K562 (cell line): ENCODE measurements around the gene AGRN. TPM values are rescaled to one million over a fixed set of nuclear protein-coding genes. Genes with fewer than 3 reads are reported as not detected.

Experiments used
- ADNP ChIP-seq: fragments of 200-800 bp; sonication (Bioruptor generic); IDR thresholded peaks from 2 replicates; pipeline ENCODE4 v1.6.1; 2016; ENCODE audit warnings: missing genetic modification characterization, missing compliant biosample characterization
- ARNT ChIP-seq, 2 experiments: fragments of 450-650 bp; IDR thresholded peaks; 2 replicates each; pipeline ENCODE4 v1.6.1; 2016; ENCODE audit warnings: mild to moderate bottlenecking in 1 of 2
- E2F1 ChIP-seq: sonication (generic); formaldehyde crosslinking; IDR thresholded peaks from 2 replicates; pipeline ENCODE4 v1.8.1; 2023; ENCODE audit warnings: mild to moderate bottlenecking, missing genetic modification reagents, moderate library complexity
- EP300 ChIP-seq: IDR thresholded peaks from 2 replicates; pipeline ENCODE4 v1.6.1; 2012; ENCODE audit warnings: low read length, improper control_type of control experiment
- NCOR1 ChIP-seq: fragments of 450-650 bp; IDR thresholded peaks from 2 replicates; pipeline ENCODE4 v1.6.1; 2016; ENCODE audit warnings: mild to moderate bottlenecking, moderate library complexity
- POLR2AphosphoS2 ChIP-seq: IDR thresholded peaks from 2 replicates; pipeline ENCODE4 v1.6.1; 2012; ENCODE audit warnings: low read length, improper control_type of control experiment
- PRPF4 ChIP-seq: fragments of 200-400 bp; formaldehyde crosslinking; IDR thresholded peaks from one replicate; pipeline ENCODE4 v1.6.1; 2017; ENCODE audit warnings: low read length, low read depth, mild to moderate bottlenecking; ENCODE audit not compliant: insufficient read depth, poor library complexity, severe bottlenecking
- THRAP3 ChIP-seq: fragments of 450-650 bp; IDR thresholded peaks from 2 replicates; pipeline ENCODE4 v1.6.1; 2016; ENCODE audit warnings: mild to moderate bottlenecking, inconsistent platforms, borderline replicate concordance
- ZNF263 ChIP-seq: sonication (generic); formaldehyde crosslinking; IDR thresholded peaks from 2 replicates; pipeline ENCODE4 v1.8.0; 2022; ENCODE audit warnings: mild to moderate bottlenecking, missing genetic modification reagents, borderline replicate concordance
- ZNF41 ChIP-seq: fragments of 250-450 bp; sonication (Bioruptor Pico); conservative IDR thresholded peaks from 2 replicates; pipeline ENCODE4 v1.4.0; 2020; ENCODE audit warnings: mild to moderate bottlenecking
- polyA plus RNA-seq, 8 experiments: library from polyadenylated mRNA; depleted of rRNA in 4 of 8; stranded (reverse) in 5 of 8; unstranded in 3 of 8; fragments of >200 nt; fragmentation: Nextera tagmentation in 2 of 8; fragmentation: Illumina TruSeq in 1 of 8; extraction: Ambion mirVana in 2 of 8; extraction: Trizol in 1 of 8; gene quantifications; 2 replicates each; pipeline versions ENCODE4 v1.2.1 to v1.2.3, GENCODE V29; 2011 to 2014; ENCODE audit warnings: inconsistent platforms in 1 of 8, missing spikeins in 1 of 8
- total RNA-seq, 7 experiments: library from RNA; depleted of rRNA in 6 of 7; stranded (reverse); fragments of >200 nt in 6 of 7; fragmentation: Illumina TruSeq in 2 of 7; extraction: Trizol in 2 of 7; gene quantifications; 2 replicates each; pipeline versions ENCODE4 v1.2.1 to v1.2.3, GENCODE V29; 2011 to 2021; ENCODE audit warnings: low replicate concordance in 1 of 7
- TF ChIP-seq, protein P1 (sequence below): sonication (generic); formaldehyde crosslinking; IDR thresholded peaks from 2 replicates; pipeline ENCODE4 v1.8.1; 2023; ENCODE audit warnings: missing genetic modification reagents, mild to moderate bottlenecking, borderline replicate concordance
- TF ChIP-seq, protein P2 (sequence below): fragments of 250-450 bp; sonication (Bioruptor Pico); IDR thresholded peaks from 2 replicates; pipeline ENCODE4 v1.4.0; 2020; ENCODE audit warnings: mild to moderate bottlenecking, moderate library complexity, borderline replicate concordance
- TF ChIP-seq, protein P3 (sequence below): fragments of 450-650 bp; IDR thresholded peaks from 2 replicates; pipeline ENCODE4 v1.6.1; 2014; ENCODE audit warnings: low read depth, mild to moderate bottlenecking, moderate library complexity, borderline replicate concordance
- TF ChIP-seq, protein P4 (sequence below): fragments of 450-650 bp; IDR thresholded peaks from 2 replicates; pipeline ENCODE4 v1.6.1; 2017; ENCODE audit warnings: mild to moderate bottlenecking, moderate library complexity

Gene AGRN
- total and polyA plus RNA-seq, 9 of the 15 experiments (the other 6 are each of a cell fraction or from before 2014, with no cell fraction given): 0.04 to 111 (median 18.1) TPM

DNA sequence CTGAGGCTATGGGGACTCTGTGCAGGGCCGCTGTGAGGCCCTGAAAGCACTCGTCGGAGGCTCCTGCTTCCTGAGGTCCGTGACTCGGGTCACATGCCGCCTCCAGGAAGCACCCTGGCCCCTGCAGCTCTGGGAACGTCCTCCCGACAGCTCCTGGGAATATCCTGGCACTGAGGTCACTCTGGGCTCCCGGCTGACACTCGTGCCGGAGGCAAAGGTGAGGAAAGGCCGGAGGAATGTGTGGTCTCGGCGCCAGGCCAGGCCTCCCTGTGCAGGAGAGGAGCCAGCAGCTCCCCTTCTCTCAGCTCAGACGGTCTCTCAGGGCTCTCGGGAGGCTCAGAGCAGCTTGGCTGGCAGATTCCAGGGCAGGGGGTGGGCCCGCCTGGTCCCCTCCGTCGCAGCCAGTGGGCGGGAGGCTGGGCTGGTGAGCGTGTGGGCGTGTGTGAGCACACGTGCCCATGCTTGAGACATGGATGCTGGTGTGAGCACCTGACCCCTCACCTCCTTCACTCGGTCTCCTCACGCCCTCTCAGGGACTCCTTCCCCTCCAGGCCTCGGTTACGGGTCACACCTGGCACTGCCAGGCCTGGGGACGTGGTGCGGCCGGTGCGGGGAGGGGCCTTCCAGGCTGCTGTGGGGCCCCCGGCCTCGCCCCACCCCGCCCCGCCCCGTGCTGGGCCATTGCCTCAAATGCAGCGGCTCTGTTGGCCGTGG, 59.6 kb downstream of the AGRN start (continued):
- TF ChIP-seq POLR2AphosphoS2: peak; percentile 65; the same call in 1 of the 2 replicates
- peak; percentile 61; the same call in 1 of the 2 replicates for TF ChIP-seq ZNF263 (CRISPR knock-in tag)
- TF ChIP-seq, protein P1, sequence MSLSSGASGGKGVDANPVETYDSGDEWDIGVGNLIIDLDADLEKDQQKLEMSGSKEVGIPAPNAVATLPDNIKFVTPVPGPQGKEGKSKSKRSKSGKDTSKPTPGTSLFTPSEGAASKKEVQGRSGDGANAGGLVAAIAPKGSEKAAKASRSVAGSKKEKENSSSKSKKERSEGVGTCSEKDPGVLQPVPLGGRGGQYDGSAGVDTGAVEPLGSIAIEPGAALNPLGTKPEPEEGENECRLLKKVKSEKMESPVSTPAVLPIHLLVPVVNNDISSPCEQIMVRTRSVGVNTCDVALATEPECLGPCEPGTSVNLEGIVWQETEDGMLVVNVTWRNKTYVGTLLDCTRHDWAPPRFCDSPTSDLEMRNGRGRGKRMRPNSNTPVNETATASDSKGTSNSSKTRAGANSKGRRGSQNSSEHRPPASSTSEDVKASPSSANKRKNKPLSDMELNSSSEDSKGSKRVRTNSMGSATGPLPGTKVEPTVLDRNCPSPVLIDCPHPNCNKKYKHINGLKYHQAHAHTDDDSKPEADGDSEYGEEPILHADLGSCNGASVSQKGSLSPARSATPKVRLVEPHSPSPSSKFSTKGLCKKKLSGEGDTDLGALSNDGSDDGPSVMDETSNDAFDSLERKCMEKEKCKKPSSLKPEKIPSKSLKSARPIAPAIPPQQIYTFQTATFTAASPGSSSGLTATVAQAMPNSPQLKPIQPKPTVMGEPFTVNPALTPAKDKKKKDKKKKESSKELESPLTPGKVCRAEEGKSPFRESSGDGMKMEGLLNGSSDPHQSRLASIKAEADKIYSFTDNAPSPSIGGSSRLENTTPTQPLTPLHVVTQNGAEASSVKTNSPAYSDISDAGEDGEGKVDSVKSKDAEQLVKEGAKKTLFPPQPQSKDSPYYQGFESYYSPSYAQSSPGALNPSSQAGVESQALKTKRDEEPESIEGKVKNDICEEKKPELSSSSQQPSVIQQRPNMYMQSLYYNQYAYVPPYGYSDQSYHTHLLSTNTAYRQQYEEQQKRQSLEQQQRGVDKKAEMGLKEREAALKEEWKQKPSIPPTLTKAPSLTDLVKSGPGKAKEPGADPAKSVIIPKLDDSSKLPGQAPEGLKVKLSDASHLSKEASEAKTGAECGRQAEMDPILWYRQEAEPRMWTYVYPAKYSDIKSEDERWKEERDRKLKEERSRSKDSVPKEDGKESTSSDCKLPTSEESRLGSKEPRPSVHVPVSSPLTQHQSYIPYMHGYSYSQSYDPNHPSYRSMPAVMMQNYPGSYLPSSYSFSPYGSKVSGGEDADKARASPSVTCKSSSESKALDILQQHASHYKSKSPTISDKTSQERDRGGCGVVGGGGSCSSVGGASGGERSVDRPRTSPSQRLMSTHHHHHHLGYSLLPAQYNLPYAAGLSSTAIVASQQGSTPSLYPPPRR: no peak
- no peak for TF ChIP-seq NCOR1
- TF ChIP-seq, protein P2, sequence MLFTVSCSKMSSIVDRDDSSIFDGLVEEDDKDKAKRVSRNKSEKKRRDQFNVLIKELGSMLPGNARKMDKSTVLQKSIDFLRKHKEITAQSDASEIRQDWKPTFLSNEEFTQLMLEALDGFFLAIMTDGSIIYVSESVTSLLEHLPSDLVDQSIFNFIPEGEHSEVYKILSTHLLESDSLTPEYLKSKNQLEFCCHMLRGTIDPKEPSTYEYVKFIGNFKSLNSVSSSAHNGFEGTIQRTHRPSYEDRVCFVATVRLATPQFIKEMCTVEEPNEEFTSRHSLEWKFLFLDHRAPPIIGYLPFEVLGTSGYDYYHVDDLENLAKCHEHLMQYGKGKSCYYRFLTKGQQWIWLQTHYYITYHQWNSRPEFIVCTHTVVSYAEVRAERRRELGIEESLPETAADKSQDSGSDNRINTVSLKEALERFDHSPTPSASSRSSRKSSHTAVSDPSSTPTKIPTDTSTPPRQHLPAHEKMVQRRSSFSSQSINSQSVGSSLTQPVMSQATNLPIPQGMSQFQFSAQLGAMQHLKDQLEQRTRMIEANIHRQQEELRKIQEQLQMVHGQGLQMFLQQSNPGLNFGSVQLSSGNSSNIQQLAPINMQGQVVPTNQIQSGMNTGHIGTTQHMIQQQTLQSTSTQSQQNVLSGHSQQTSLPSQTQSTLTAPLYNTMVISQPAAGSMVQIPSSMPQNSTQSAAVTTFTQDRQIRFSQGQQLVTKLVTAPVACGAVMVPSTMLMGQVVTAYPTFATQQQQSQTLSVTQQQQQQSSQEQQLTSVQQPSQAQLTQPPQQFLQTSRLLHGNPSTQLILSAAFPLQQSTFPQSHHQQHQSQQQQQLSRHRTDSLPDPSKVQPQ (CRISPR knock-in tag): no peak
- no peak for TF ChIP-seq PRPF4
- TF ChIP-seq, protein P3, sequence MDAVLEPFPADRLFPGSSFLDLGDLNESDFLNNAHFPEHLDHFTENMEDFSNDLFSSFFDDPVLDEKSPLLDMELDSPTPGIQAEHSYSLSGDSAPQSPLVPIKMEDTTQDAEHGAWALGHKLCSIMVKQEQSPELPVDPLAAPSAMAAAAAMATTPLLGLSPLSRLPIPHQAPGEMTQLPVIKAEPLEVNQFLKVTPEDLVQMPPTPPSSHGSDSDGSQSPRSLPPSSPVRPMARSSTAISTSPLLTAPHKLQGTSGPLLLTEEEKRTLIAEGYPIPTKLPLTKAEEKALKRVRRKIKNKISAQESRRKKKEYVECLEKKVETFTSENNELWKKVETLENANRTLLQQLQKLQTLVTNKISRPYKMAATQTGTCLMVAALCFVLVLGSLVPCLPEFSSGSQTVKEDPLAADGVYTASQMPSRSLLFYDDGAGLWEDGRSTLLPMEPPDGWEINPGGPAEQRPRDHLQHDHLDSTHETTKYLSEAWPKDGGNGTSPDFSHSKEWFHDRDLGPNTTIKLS: no peak
- no peak for TF ChIP-seq ZNF41
- TF ChIP-seq EP300: no peak
- TF ChIP-seq, protein P4, sequence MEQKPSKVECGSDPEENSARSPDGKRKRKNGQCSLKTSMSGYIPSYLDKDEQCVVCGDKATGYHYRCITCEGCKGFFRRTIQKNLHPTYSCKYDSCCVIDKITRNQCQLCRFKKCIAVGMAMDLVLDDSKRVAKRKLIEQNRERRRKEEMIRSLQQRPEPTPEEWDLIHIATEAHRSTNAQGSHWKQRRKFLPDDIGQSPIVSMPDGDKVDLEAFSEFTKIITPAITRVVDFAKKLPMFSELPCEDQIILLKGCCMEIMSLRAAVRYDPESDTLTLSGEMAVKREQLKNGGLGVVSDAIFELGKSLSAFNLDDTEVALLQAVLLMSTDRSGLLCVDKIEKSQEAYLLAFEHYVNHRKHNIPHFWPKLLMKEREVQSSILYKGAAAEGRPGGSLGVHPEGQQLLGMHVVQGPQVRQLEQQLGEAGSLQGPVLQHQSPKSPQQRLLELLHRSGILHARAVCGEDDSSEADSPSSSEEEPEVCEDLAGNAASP: no peak
- no peak for TF ChIP-seq E2F1 (CRISPR knock-in tag)
- TF ChIP-seq ARNT (IDR thresholded peaks at IDR 0.05): no peak
- TF ChIP-seq ADNP: no peak
- TF ChIP-seq THRAP3: no peak
